Fibroblast of lung (primary cell): ENCODE measurements around the gene TLK2. TPM values are rescaled to one million over a fixed set of nuclear protein-coding genes. Genes with fewer than 3 reads are reported as not detected.
"Not testable (repeated sequence)": the region's sequence is repeated elsewhere in the genome, so short reads cannot be mapped to it uniquely, and the experiment has no call there.

Experiments
- DNase-seq, 2 donors: peaks; one replicate each; pipeline versions ENCODE4 v3.0.0 to v3.0.0-alpha.2; 2010; ENCODE audit warnings: low read depth in 2 of 2
- H2AFZ ChIP-seq: 2 replicates; pipeline ENCODE4 v1.5.1; 2012; ENCODE audit warnings: low read length, control low read depth, inconsistent platforms
- H3K27ac ChIP-seq: 2 replicates; pipeline ENCODE4 v1.5.1; 2011; ENCODE audit warnings: low read length, control low read depth; ENCODE audit not compliant: insufficient read depth
- H3K27me3 ChIP-seq: 2 replicates; pipeline ENCODE4 v1.5.1; 2011; ENCODE audit warnings: mild to moderate bottlenecking, low read length; ENCODE audit not compliant: control insufficient read depth, insufficient read depth
- H3K36me3 ChIP-seq: 2 replicates; pipeline ENCODE4 v1.5.1; 2011; ENCODE audit warnings: low read length; ENCODE audit not compliant: control insufficient read depth, insufficient read depth
- H3K4me1 ChIP-seq: 2 replicates; pipeline ENCODE4 v1.5.1; 2011; ENCODE audit warnings: low read length; ENCODE audit not compliant: control insufficient read depth, insufficient read depth; ENCODE audit errors: extremely low read depth
- H3K4me2 ChIP-seq: 2 replicates; pipeline ENCODE4 v1.5.1; 2011; ENCODE audit warnings: low read length, control low read depth; ENCODE audit not compliant: insufficient read depth; ENCODE audit errors: extremely low read depth
- H3K4me3 ChIP-seq, 4 experiments: fragments of 200-600 bp in 1 of 4; sonication (generic) in 1 of 4; replicated peaks in 1 of 4; 2 replicates each; pipeline ENCODE4 v1.5.1; 2011 to 2016; ENCODE audit warnings: low read length in 4 of 4, low read depth in 3 of 4, mild to moderate bottlenecking in 3 of 4, control low read depth in 2 of 4, inconsistent platforms in 1 of 4, mixed read lengths in 1 of 4; ENCODE audit not compliant: insufficient read depth in 1 of 4; ENCODE audit errors: control extremely low read depth in 1 of 4
- H3K79me2 ChIP-seq: 2 replicates; pipeline ENCODE4 v1.5.1; 2012; ENCODE audit warnings: mild to moderate bottlenecking, low read length, inconsistent platforms; ENCODE audit not compliant: control insufficient read depth, insufficient read depth
- H3K9ac ChIP-seq: 2 replicates; pipeline ENCODE4 v1.5.1; 2011; ENCODE audit warnings: mild to moderate bottlenecking, low read length, control low read depth; ENCODE audit not compliant: insufficient read depth
- H3K9me3 ChIP-seq: 2 replicates; pipeline ENCODE4 v1.5.1; 2012; ENCODE audit warnings: low read depth, low read length; ENCODE audit not compliant: control insufficient read depth, insufficient read depth
- H4K20me1 ChIP-seq: 2 replicates; pipeline ENCODE4 v1.5.1; 2011; ENCODE audit warnings: low read length; ENCODE audit not compliant: control insufficient read depth, insufficient read depth; ENCODE audit errors: extremely low read depth
- polyA plus RNA-seq, 2 donors: library from polyadenylated mRNA; depleted of rRNA in 1 of 2; stranded (reverse) in 1 of 2; unstranded in 1 of 2; fragments of >200 nt; gene quantifications; 2 replicates each; pipeline ENCODE4 v1.2.1, GENCODE V29; 2011 to 2012; ENCODE audit warnings: missing spikeins in 1 of 2
- total RNA-seq: library from RNA; depleted of rRNA; stranded (reverse); fragments of >200 nt; gene quantifications from 2 replicates; pipeline ENCODE4 v1.2.1, GENCODE V29; 2014

TLK2 gene
- total and polyA plus RNA-seq, 2 donors (not counting 1 experiment from before 2014, with no cell fraction given) = 55.5 to 63.9 TPM

DNA sequence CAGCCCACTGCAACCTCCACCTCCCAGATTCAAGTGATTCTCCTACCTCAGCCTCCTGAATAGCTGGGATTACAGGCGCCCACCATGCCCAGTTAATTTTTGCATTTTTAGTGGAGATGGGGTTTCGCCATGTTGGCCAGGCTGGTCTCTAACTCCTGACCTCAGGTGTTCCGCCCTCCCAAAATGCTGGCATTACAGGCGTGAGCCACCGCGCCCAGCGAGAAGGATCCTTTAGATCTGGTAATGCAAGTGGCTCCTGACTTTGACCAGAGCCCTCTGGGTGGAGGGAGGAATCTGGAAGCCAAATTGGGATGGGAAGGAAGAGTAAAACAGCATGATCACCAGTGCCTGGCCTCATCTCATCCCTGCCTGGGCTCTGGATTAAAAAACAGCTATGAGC is 13.4 kb upstream of the TLK2 start:
- H3K79me2 ChIP-seq, H3K27me3 ChIP-seq, H3K27ac ChIP-seq, H4K20me1 ChIP-seq, H3K4me2 ChIP-seq, H3K9me3 ChIP-seq, H3K36me3 ChIP-seq, H3K4me3 ChIP-seq, H2AFZ ChIP-seq, DNase-seq, H3K4me1 ChIP-seq, H3K9ac ChIP-seq: not testable (repeated sequence)

GRCh38 chr17:62470666-62471379 is 7.8 kb upstream of the TLK2 start:
- H2AFZ ChIP-seq, H3K4me3 ChIP-seq, H3K4me2 ChIP-seq: not testable (repeated sequence)

GRCh38 chr17:62471380-62471880 is 7.2 kb upstream of the TLK2 start:
- H3K27ac ChIP-seq, H3K4me2 ChIP-seq, H3K27me3 ChIP-seq, H2AFZ ChIP-seq, H3K36me3 ChIP-seq, H3K9ac ChIP-seq, H4K20me1 ChIP-seq, H3K4me3 ChIP-seq, H3K4me1 ChIP-seq, H3K79me2 ChIP-seq, H3K9me3 ChIP-seq: not testable (repeated sequence)
- DNase-seq = peak in 1 of 2 donors; percentile 7

More at GRCh38 chr17:62470666-62471379, 7.8 kb upstream of the TLK2 start:
- not testable (repeated sequence) for H3K79me2 ChIP-seq, H3K36me3 ChIP-seq, H3K27ac ChIP-seq, H3K4me1 ChIP-seq, H4K20me1 ChIP-seq, H3K9ac ChIP-seq, H3K9me3 ChIP-seq, H3K27me3 ChIP-seq
- peak; percentile 49 to 71 for DNase-seq

DNA sequence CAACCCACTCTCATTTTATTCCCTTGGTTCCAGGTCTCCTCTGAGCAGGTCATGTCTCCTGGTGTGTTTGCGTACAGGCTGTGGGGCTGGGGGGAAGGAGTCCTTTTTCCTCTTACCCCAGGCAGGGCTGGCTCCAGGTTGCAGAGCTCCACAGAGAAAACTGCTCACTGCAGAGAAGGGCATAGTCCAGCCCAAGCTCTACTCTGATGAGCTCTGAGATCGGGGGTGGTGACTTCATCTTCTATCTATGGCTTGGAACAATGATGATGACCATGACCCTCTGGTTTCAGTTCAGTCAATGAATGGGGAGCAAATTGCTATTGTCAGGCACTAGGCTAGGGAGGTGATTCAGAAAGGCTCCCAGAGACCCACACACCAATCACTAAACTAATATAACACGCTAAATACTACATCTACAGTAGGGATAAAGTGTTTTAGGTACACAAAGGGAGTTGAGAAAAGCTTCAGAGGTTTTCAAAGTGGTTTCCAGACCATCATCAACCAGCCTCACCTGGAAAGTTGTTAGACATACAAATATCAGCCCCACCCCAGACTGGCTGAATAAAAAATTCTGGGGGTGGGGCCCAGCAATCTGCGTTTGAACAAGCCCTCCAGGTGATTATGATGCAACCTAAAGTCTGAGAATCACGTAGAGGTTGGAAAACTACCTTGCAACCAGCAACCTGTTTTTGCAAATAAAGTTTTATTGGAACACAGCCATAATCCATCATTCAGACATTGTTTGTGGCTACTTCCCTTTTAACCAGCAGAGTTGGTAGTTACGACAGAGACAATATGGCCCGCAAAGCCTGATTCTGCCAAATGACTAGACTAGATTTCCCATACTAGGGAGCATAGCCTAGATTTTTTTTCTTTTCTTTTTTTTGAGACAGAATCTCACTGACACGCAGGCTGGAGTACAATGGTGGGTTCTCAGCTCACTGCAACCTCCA is 5.3 kb upstream of the TLK2 start:
- H3K4me2 ChIP-seq, H3K79me2 ChIP-seq, H3K9me3 ChIP-seq, H3K36me3 ChIP-seq, H2AFZ ChIP-seq, DNase-seq, H3K4me1 ChIP-seq, H3K27ac ChIP-seq, H3K4me3 ChIP-seq, H3K27me3 ChIP-seq, H4K20me1 ChIP-seq, H3K9ac ChIP-seq: not testable (repeated sequence)

DNA sequence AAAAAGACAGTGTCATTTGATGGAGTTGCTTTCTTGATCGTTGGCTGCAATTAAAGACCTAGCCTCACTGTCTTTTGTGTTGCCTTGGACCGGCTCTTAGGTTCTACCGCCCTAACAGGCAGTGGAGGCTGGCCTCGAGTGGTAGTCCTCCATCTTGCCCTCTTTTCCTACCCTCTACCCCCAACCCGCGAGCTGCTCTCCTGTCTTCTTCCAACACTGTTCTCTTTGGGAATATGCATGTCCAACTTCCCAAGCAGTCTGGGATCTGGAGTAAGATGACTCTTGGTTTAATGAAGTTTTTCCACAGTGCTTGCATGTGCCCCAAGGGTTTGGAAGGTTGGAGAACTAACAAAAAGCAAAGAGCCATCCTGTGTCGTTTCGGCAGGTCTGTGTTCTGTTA is 1.5 kb upstream of the TLK2 start:
- not testable (repeated sequence) for H2AFZ ChIP-seq, DNase-seq, H3K36me3 ChIP-seq, H3K9ac ChIP-seq, H3K27ac ChIP-seq, H3K27me3 ChIP-seq, H4K20me1 ChIP-seq, H3K4me1 ChIP-seq, H3K9me3 ChIP-seq
- peaks cover 28% of the 10 kb centered on the region for H3K79me2 ChIP-seq
- H3K4me3 ChIP-seq = peak overlapping the region; percentile 54 to 69 (median 57)
- H3K4me2 ChIP-seq = peak overlapping the region; percentile 75

- peak in 1 of 2 donors; percentile 7 for DNase-seq
- not testable (repeated sequence) for H3K36me3 ChIP-seq, H3K9me3 ChIP-seq, H3K27me3 ChIP-seq, H3K4me1 ChIP-seq, H2AFZ ChIP-seq, H4K20me1 ChIP-seq
- Histone ChIP-seq H3K4me3 (peak overlapping the region; percentile 54 to 69 (median 57)), H3K79me2 (peaks cover 35% of the 10 kb centered on the region), H3K9ac (peak overlapping the region; percentile 67), H3K4me2 (peak overlapping the region; percentile 75), H3K27ac (peak overlapping the region; percentile 43)
These were observed 762 bp upstream of the TLK2 start for GRCh38 chr17:62477718-62478408.
